ENCODE results near the gene PLXNA3. TPM values are rescaled to one million over a fixed set of nuclear protein-coding genes. Genes with fewer than 3 reads are reported as not detected.

The PLXNA3 gene
- total and polyA plus RNA-seq, 10 of the 15 experiments (the other 5 are each of a cell fraction or from before 2014, with no cell fraction given): 0.26 to 26.8 (median 3.4) TPM

GRCh38 chrX:154502098-154502497, 44.0 kb downstream of the PLXNA3 start (continued):
- TF ChIP-seq IKZF1 (conservative IDR thresholded peaks at IDR 0.05) (no peak), SUPT20H (IDR thresholded peaks at IDR 0.05; ENCODE audit: borderline replicate concordance, control insufficient read depth, low read depth, low read length) (no peak), EED (IDR thresholded peaks at IDR 0.05; ENCODE audit: low read depth) (no peak), HSF1 (IDR thresholded peaks at IDR 0.05; ENCODE audit: low read depth, low read length) (no peak), NKRF (conservative IDR thresholded peaks at IDR 0.05) (no peak), FOXM1 (IDR thresholded peaks at IDR 0.05; ENCODE audit: low read depth, low read length) (no peak), NR2F1 (conservative IDR thresholded peaks at IDR 0.05) (no peak)

GRCh38 chrX:154502989-154503388, 44.9 kb downstream of the PLXNA3 start:
- Histone ChIP-seq H4K20me1 (ENCODE audit: control insufficient read depth, insufficient read depth) (no peaks in the 10 kb centered on the region), H3K9me3 (replicated peaks; ENCODE audit: control insufficient read depth, insufficient read depth, low read length) (no peaks in the 10 kb centered on the region; the same call in 2 of the 3 replicates), H3K27ac (ENCODE audit: control insufficient read depth, insufficient read depth) (no peak overlapping the region), H3K4me2 (ENCODE audit: control insufficient read depth, insufficient read depth) (no peak overlapping the region), H3K27me3 (replicated peaks in 1 of 2; ENCODE audit: control insufficient read depth in 2 of 2, insufficient read depth in 2 of 2, low read length in 1 of 2) (no peaks in the 10 kb centered on the region), H3K4me3 (no peak overlapping the region), H3K79me2 (ENCODE audit: control insufficient read depth, insufficient read depth, low read length) (no peaks in the 10 kb centered on the region), H2AFZ (ENCODE audit: control insufficient read depth, low read depth, low read length) (no peak overlapping the region), H3K36me3 (ENCODE audit: control insufficient read depth in 2 of 2, insufficient read depth in 2 of 2, low read length in 1 of 2) (no peaks in the 10 kb centered on the region), H3K4me1 (ENCODE audit: control insufficient read depth, insufficient read depth, low read length) (no peaks in the 10 kb centered on the region; the same call in 1 of the 2 replicates), H3K9ac (ENCODE audit: control insufficient read depth, insufficient read depth, low read length) (no peak overlapping the region)
- intact Hi-C loops (cut with micrococcal nuclease; ENCODE audit: unreplicated experiment) (no loop called here), in situ Hi-C loops (cut with MboI) (no loop called here)
- ChIA-PET RAD21 (ENCODE audit: unreplicated experiment) (no interaction called here), SMC1A (ENCODE audit: uncharacterized antibody, unreplicated experiment) (no interaction called here), POLR2A (interaction anchor here (0.7 to 1.5 kb wide), 2 partner anchors 13 to 980 kb away, joined by 4 read pairs; partner anchors contain the start of gene SLC10A3), CTCF (interaction anchor here (1.1 kb wide), 1 partner anchor 11 kb away, joined by 3 read pairs; no protein-coding TSS in a partner anchor)
- ATAC-seq (no peak), FAIRE-seq (no peak), DNase-seq (ENCODE audit: low read depth, low spot score) (no peak)
- no TSS peak for BruUV-seq (replicated peaks)
- WGBS (ENCODE audit: insufficient coverage, insufficient replicate concordance, low lambda C conversion rate, missing lambda C conversion rate): 60% methylated on average over 3 of the region's 3 CpGs
- TF ChIP-seq ZBTB40 (IDR thresholded peaks at IDR 0.05; ENCODE audit: borderline replicate concordance) (no peak), IKZF1 (conservative IDR thresholded peaks at IDR 0.05) (no peak), GATAD2B (conservative IDR thresholded peaks at IDR 0.05; ENCODE audit: low read depth) (no peak), BACH1 (IDR thresholded peaks at IDR 0.05; ENCODE audit: borderline replicate concordance) (no peak), MXI1 (IDR thresholded peaks at IDR 0.05; ENCODE audit: low read depth, low read length) (no peak), STAT3 (IDR thresholded peaks at IDR 0.05; ENCODE audit: low read depth, low read length) (no peak), FOXK2 (IDR thresholded peaks at IDR 0.05) (no peak), POU2F2 (IDR thresholded peaks at IDR 0.05; ENCODE audit: borderline replicate concordance, low read depth, low read length) (no peak), HDAC6 (IDR thresholded peaks at IDR 0.05; ENCODE audit: unreplicated experiment) (no peak)
